Kidney (tissue), 14 donors: Measurements from ENCODE around the gene EDA. TPM values are rescaled to one million over a fixed set of nuclear protein-coding genes. Genes with fewer than 3 reads are reported as not detected.
"Not testable (repeated sequence)": the region's sequence is repeated elsewhere in the genome, so short reads cannot be mapped to it uniquely, and the experiment has no call there.

ENCODE experiments used
- DNase-seq, 5 donors: peaks; one replicate each; pipeline ENCODE4 v3.0.0-alpha.2; 2013 to 2020
- FAIRE-seq: peaks from 2 replicates; lab custom pipeline; 2012; peaks lifted over from hg19 to GRCh38; lab: Jason Lieb, UNC
- H3K27ac ChIP-seq, 2 donors: one replicate each; pipeline ENCODE4 v1.7.0; 2013; ENCODE audit warnings: low read depth in 2 of 2, low read length in 2 of 2, inconsistent platforms in 1 of 2
- H3K27me3 ChIP-seq: one replicate; pipeline ENCODE4 v1.7.1; 2013; ENCODE audit warnings: low read length, inconsistent platforms; ENCODE audit not compliant: control insufficient read depth, insufficient read depth
- H3K36me3 ChIP-seq, 3 donors: one replicate each; pipeline versions ENCODE4 v1.7.0 to v1.7.1; 2013; ENCODE audit warnings: low read length in 3 of 3, control low read depth in 1 of 3, inconsistent platforms in 1 of 3; ENCODE audit not compliant: insufficient read depth in 3 of 3, control insufficient read depth in 2 of 3
- H3K4me1 ChIP-seq, 3 donors: one replicate each; pipeline versions ENCODE4 v1.7.0 to v1.7.1; 2013; ENCODE audit warnings: low read length in 3 of 3, inconsistent platforms in 1 of 3, low read depth in 1 of 3; ENCODE audit not compliant: control insufficient read depth in 2 of 3, insufficient read depth in 2 of 3
- H3K4me3 ChIP-seq, 3 donors: one replicate each; pipeline versions ENCODE4 v1.7.0 to v1.8.1; 2013; ENCODE audit warnings: low read length in 3 of 3, control low read depth in 1 of 3, inconsistent platforms in 1 of 3
- H3K9ac ChIP-seq, 3 donors: one replicate each; pipeline versions ENCODE4 v1.7.0 to v1.7.1; 2013; ENCODE audit warnings: low read length in 3 of 3, control low read depth in 1 of 3, inconsistent platforms in 1 of 3
- H3K9me3 ChIP-seq, 3 donors: one replicate each; pipeline versions ENCODE4 v1.7.0 to v1.7.1; 2013; ENCODE audit warnings: low read length in 3 of 3, control low read depth in 1 of 3, inconsistent platforms in 1 of 3; ENCODE audit not compliant: control insufficient read depth in 2 of 3, insufficient read depth in 1 of 3
- intact Hi-C: fragments of 100-400 bp; cut with DNase I; formaldehyde crosslinking; loops from one replicate; pipeline ENCODE4 v1.11.1; 2022
- polyA plus RNA-seq: library from polyadenylated mRNA; stranded (reverse); fragments of 350-450 nt; fragmentation: Illumina TruSeq; extraction: RNeasy Lipid Tissue Mini Kit (QIAGEN cat#74804); gene quantifications from one replicate; pipeline ENCODE4 v1.2.3, GENCODE V29; 2014; ENCODE audit warnings: low read depth, low replicate concordance; ENCODE audit not compliant: insufficient read depth
- total RNA-seq: library from RNA; stranded (reverse); fragmentation: NEBNext Ultra II Directional; extraction: Animal tissue kit (Norgen Biotek cat#: 25700); gene quantifications from one replicate; pipeline ENCODE4 v1.2.1, GENCODE V29; 2021
- TF ChIP-seq, protein P1 (sequence below): IDR thresholded peaks from 3 replicates; pipeline ENCODE4 v1.5.1; 2012; ENCODE audit warnings: mild to moderate bottlenecking, moderate library complexity, borderline replicate concordance; ENCODE audit not compliant: insufficient read depth; ENCODE audit errors: extremely low read depth
- donor health status: control.
- donor health status: control.
- donor health status: control.
- donor health status: control.
- donor health status: control.
- donor health status: DM: yes; HTN: yes; CAD: no.
- donor health status: Normal renal cell carcinoma (clear cell type).

EDA gene
- total and polyA plus RNA-seq, 2 donors from 2014 or later, result 2.9 to 4.2 TPM

GRCh38 chrX:69844636-69845035 lies 228.7 kb downstream of the EDA start:
- TF ChIP-seq, protein P1, sequence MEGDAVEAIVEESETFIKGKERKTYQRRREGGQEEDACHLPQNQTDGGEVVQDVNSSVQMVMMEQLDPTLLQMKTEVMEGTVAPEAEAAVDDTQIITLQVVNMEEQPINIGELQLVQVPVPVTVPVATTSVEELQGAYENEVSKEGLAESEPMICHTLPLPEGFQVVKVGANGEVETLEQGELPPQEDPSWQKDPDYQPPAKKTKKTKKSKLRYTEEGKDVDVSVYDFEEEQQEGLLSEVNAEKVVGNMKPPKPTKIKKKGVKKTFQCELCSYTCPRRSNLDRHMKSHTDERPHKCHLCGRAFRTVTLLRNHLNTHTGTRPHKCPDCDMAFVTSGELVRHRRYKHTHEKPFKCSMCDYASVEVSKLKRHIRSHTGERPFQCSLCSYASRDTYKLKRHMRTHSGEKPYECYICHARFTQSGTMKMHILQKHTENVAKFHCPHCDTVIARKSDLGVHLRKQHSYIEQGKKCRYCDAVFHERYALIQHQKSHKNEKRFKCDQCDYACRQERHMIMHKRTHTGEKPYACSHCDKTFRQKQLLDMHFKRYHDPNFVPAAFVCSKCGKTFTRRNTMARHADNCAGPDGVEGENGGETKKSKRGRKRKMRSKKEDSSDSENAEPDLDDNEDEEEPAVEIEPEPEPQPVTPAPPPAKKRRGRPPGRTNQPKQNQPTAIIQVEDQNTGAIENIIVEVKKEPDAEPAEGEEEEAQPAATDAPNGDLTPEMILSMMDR, result no peak
- Histone ChIP-seq H3K27ac (no peak overlapping the region), H3K9ac (no peak overlapping the region), H3K36me3 (no peaks in the 10 kb centered on the region), H3K27me3 (no peaks in the 10 kb centered on the region), H3K9me3 (no peaks in the 10 kb centered on the region), H3K4me3 (no peak overlapping the region), H3K4me1 (no peaks in the 10 kb centered on the region)
- DNase-seq (no peak), FAIRE-seq (no peak)
- intact Hi-C loops, result no loop called here

GRCh38 chrX:69859999-69860398 lies 244.1 kb downstream of the EDA start:
- FAIRE-seq, H3K27ac ChIP-seq, DNase-seq, H3K9me3 ChIP-seq, intact Hi-C loops, H3K27me3 ChIP-seq, H3K36me3 ChIP-seq, H3K4me3 ChIP-seq, H3K9ac ChIP-seq, H3K4me1 ChIP-seq: not testable (repeated sequence)

- Histone ChIP-seq H3K36me3 (no peaks in the 10 kb centered on the region), H3K9ac (no peak overlapping the region), H3K4me3 (no peak overlapping the region), H3K27ac (no peak overlapping the region), H3K27me3 (no peaks in the 10 kb centered on the region), H3K4me1 (no peaks in the 10 kb centered on the region), H3K9me3 (no peaks in the 10 kb centered on the region)
- FAIRE-seq (no peak), DNase-seq (no peak)
- intact Hi-C loops, result no loop called here
- TF ChIP-seq, protein P1, result no peak
Observed at GRCh38 chrX:69876221-69876620, 260.3 kb downstream of the EDA start.

DNA sequence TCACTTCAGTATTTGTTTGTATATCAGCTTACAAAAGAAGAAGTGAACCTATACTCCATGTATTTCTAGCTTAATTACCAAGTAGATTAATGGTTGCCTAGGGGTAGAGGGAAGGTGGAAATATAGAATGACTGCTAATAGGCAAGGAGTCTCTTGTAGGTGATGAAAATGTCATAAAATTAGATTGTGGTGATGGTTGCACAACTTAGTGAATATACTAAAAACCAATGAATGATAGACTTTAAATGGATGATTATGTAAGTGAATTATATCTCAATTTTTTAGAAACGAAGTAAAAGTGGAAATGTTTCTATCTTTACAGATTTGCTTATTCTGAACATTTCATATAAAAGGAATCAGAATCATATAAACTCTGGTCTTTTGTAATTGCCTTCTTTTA lies 268.3 kb downstream of the EDA start:
- Histone ChIP-seq H3K27ac (no peak overlapping the region), H3K9me3 (peaks cover 0 to 4% (median 0%) of the 10 kb centered on the region in 3 donors), H3K36me3 (no peaks in the 10 kb centered on the region), H3K27me3 (no peaks in the 10 kb centered on the region), H3K9ac (no peak overlapping the region), H3K4me1 (no peaks in the 10 kb centered on the region), H3K4me3 (no peak overlapping the region)
- DNase-seq (no peak), FAIRE-seq (peak; percentile 73)
- TF ChIP-seq, protein P1, result no peak
- intact Hi-C loops, result no loop called here
